K562 (cell line): ENCODE data around the gene MERTK.

Experiments
- DPF2 ChIP-seq: fragments of 450-650 bp; IDR thresholded peaks from 2 replicates; pipeline ENCODE4 v1.6.1; 2016
- TRIM28 ChIP-seq: fragments of 450-650 bp; IDR thresholded peaks from 2 replicates; pipeline ENCODE4 v1.6.1; 2017

GRCh38 chr2:111905990-111906735 lies 7.8 kb downstream of the MERTK start:
- no peak for TF ChIP-seq TRIM28
- TF ChIP-seq DPF2: no peak
